A549 (cell line): ENCODE data around the gene RRP12. TPM values are rescaled to one million over a fixed set of nuclear protein-coding genes. Genes with fewer than 3 reads are reported as not detected.
"Not testable (repeated sequence)": the region's sequence is repeated elsewhere in the genome, so short reads cannot be mapped to it uniquely, and the experiment has no call there.

Experiments used
- ATAC-seq, 2 experiments: fragments of 200-7000 bp in 1 of 2; fragments of >200 bp in 1 of 2; cut with Nextera tagmentation in 1 of 2; cut with Tn5 transposase in 1 of 2; 3 replicates each; pipeline versions ENCODE4 v1.8.0 to v1.9.1; 2018 to 2020; ENCODE audit warnings: mild to moderate bottlenecking in 1 of 2, moderate library complexity in 1 of 2
- CTCF ChIA-PET: fragments of 300-600 bp; sonication (Branson Sonifier 250); formaldehyde crosslinking; extraction: SDS; loops from one replicate; lab custom pipeline; 2021; ENCODE audit warnings: antibody characterized with exemption, inconsistent platforms; lab: Yijun Ruan, JAX
- POLR2A ChIA-PET: fragments of 350-600 bp; formaldehyde crosslinking; extraction: SDS; loops from one replicate; lab custom pipeline; 2021; ENCODE audit warnings: antibody characterized with exemption, inconsistent platforms; lab: Yijun Ruan, JAX
- DNase-seq, 2 experiments: peaks; one replicate each; pipeline versions ENCODE4 v3.0.0 to v3.0.0-alpha.2; 2011 to 2016; ENCODE audit warnings: low read depth in 1 of 2, low spot score in 1 of 2
- FAIRE-seq: peaks from 2 replicates; lab custom pipeline; 2011; peaks lifted over from hg19 to GRCh38; lab: Jason Lieb, UNC
- H3K27ac ChIP-seq, 2 experiments: fragments of >200 bp; sonication (Bioruptor Twin); formaldehyde crosslinking; 3 replicates each; pipeline ENCODE4 v1.5.1; 2016 to 2017
- H3K4me1 ChIP-seq: fragments of >200 bp; sonication (Bioruptor Twin); formaldehyde crosslinking; 3 replicates; pipeline ENCODE4 v1.6.1; 2016
- H3K4me2 ChIP-seq: fragments of >200 bp; sonication (Bioruptor Twin); formaldehyde crosslinking; 3 replicates; pipeline ENCODE4 v1.6.1; 2016
- H3K4me3 ChIP-seq: fragments of >200 bp; sonication (Bioruptor Twin); formaldehyde crosslinking; 3 replicates; pipeline ENCODE4 v1.5.1; 2016
- H3K9me3 ChIP-seq: fragments of >200 bp; sonication (Bioruptor Twin); formaldehyde crosslinking; 3 replicates; pipeline ENCODE4 v1.6.1; 2016
- BCL3 ChIP-seq: fragments of >200 bp; sonication (Bioruptor Twin); formaldehyde crosslinking; IDR thresholded peaks from 3 replicates; pipeline ENCODE4 v1.6.1; 2016
- CBX2 ChIP-seq: fragments of 200-600 bp; sonication (generic); IDR thresholded peaks from 2 replicates; pipeline ENCODE4 v1.6.1; 2016; ENCODE audit warnings: low read depth, mild to moderate bottlenecking, borderline replicate concordance
- CBX8 ChIP-seq: fragments of 200-600 bp; sonication (generic); IDR thresholded peaks from 2 replicates; pipeline ENCODE4 v1.6.1; 2016
- CHD2 ChIP-seq: fragments of 150-350 bp; IDR thresholded peaks from 2 replicates; pipeline ENCODE4 v1.6.1; 2014; ENCODE audit warnings: low read length; ENCODE audit not compliant: partially characterized antibody
- CHD4 ChIP-seq: fragments of 200-600 bp; sonication (generic); IDR thresholded peaks from 2 replicates; pipeline ENCODE4 v1.6.1; 2016; ENCODE audit warnings: antibody characterized with exemption, mild to moderate bottlenecking, borderline replicate concordance
- CTCF ChIP-seq: fragments of >200 bp; sonication (Bioruptor Twin); formaldehyde crosslinking; IDR thresholded peaks from 3 replicates; pipeline ENCODE4 v1.5.1; 2016
- ELK1 ChIP-seq: fragments of 150-350 bp; IDR thresholded peaks from 2 replicates; pipeline ENCODE4 v1.6.1; 2014; ENCODE audit warnings: low read depth, mild to moderate bottlenecking, low read length
- ESRRA ChIP-seq: fragments of 150-350 bp; IDR thresholded peaks from 2 replicates; pipeline ENCODE4 v1.6.1; 2014; ENCODE audit warnings: mild to moderate bottlenecking, low read length, borderline replicate concordance
- FOSB ChIP-seq: fragments of 250-450 bp; sonication (Bioruptor Pico); IDR thresholded peaks from 2 replicates; pipeline ENCODE4 v1.5.0; 2020; ENCODE audit warnings: mild to moderate bottlenecking, moderate library complexity
- FOSL2 ChIP-seq, 2 experiments: fragments of 450-650 bp in 1 of 2; fragments of >200 bp in 1 of 2; sonication (Bioruptor Twin) in 1 of 2; formaldehyde crosslinking; IDR thresholded peaks; 2 replicates each; pipeline versions ENCODE4 v1.5.0 to v1.6.1; 2016 to 2020; ENCODE audit warnings: mild to moderate bottlenecking in 1 of 2, moderate library complexity in 1 of 2
- HES2 ChIP-seq: fragments of >200 bp; sonication (Bioruptor Twin); formaldehyde crosslinking; IDR thresholded peaks from 2 replicates; pipeline ENCODE4 v1.6.1; 2016
- HEYL ChIP-seq: fragments of 250-450 bp; sonication (Bioruptor Pico); IDR thresholded peaks from 2 replicates; pipeline ENCODE4 v1.8.0; 2021; ENCODE audit warnings: mild to moderate bottlenecking, moderate library complexity
- HOXA7 ChIP-seq: fragments of 250-450 bp; sonication (Bioruptor Pico); IDR thresholded peaks from 2 replicates; pipeline ENCODE4 v1.5.0; 2020; ENCODE audit warnings: mild to moderate bottlenecking, moderate library complexity
- JUN ChIP-seq, 2 experiments: fragments of >200 bp; sonication (Bioruptor Twin); formaldehyde crosslinking; IDR thresholded peaks; 2 replicates in 1 of 2; 3 replicates in 1 of 2; pipeline ENCODE4 v1.6.1; 2016 to 2017
- JUNB ChIP-seq: fragments of >200 bp; sonication (Bioruptor Twin); formaldehyde crosslinking; IDR thresholded peaks from 2 replicates; pipeline ENCODE4 v1.6.1; 2016
- KDM1A ChIP-seq: fragments of 200-600 bp; sonication (generic); IDR thresholded peaks from 2 replicates; pipeline ENCODE4 v1.6.1; 2016; ENCODE audit warnings: low read depth, mild to moderate bottlenecking
- MAFK ChIP-seq: fragments of 450-650 bp; IDR thresholded peaks from 2 replicates; pipeline ENCODE4 v1.6.1; 2014; ENCODE audit not compliant: partially characterized antibody
- MAZ ChIP-seq: fragments of 150-350 bp; IDR thresholded peaks from 2 replicates; pipeline ENCODE4 v1.6.1; 2014; ENCODE audit warnings: antibody characterized with exemption, low read depth, low read length, borderline replicate concordance
- NPAS2 ChIP-seq: fragments of 250-450 bp; sonication (Bioruptor Pico); IDR thresholded peaks from 2 replicates; pipeline ENCODE4 v1.8.0; 2022; ENCODE audit warnings: mild to moderate bottlenecking, moderate library complexity, borderline replicate concordance
- NR3C1 ChIP-seq: fragments of >200 bp; sonication (Bioruptor Twin); formaldehyde crosslinking; IDR thresholded peaks from 3 replicates; pipeline ENCODE4 v1.6.1; 2017
- POLR2AphosphoS2 ChIP-seq: conservative IDR thresholded peaks from 2 replicates; pipeline ENCODE4 v1.6.1; 2012; ENCODE audit warnings: low read length, improper control_type of control experiment, inconsistent platforms
- RARB ChIP-seq: fragments of 250-450 bp; sonication (Bioruptor Pico); IDR thresholded peaks from 2 replicates; pipeline ENCODE4 v1.8.0; 2021; ENCODE audit warnings: mild to moderate bottlenecking, moderate library complexity
- RFX5 ChIP-seq: fragments of 450-650 bp; IDR thresholded peaks from 2 replicates; pipeline ENCODE4 v1.7.1; 2014; ENCODE audit warnings: antibody characterized with exemption, mild to moderate bottlenecking, moderate library complexity
- RNF2 ChIP-seq: fragments of 200-600 bp; sonication (generic); IDR thresholded peaks from 2 replicates; pipeline ENCODE4 v1.6.1; 2016; ENCODE audit warnings: low read depth, mild to moderate bottlenecking, antibody characterized with exemption, moderate library complexity, borderline replicate concordance
- SMC3 ChIP-seq: fragments of >200 bp; sonication (Bioruptor Twin); formaldehyde crosslinking; IDR thresholded peaks from 3 replicates; pipeline ENCODE4 v1.6.1; 2018; ENCODE audit warnings: inconsistent platforms
- TFCP2L1 ChIP-seq: fragments of 250-450 bp; sonication (Bioruptor Pico); IDR thresholded peaks from 2 replicates; pipeline ENCODE4 v1.5.0; 2021; ENCODE audit warnings: mild to moderate bottlenecking
- TP53 ChIP-seq: fragments of 250-450 bp; sonication (Bioruptor Pico); IDR thresholded peaks from 2 replicates; pipeline ENCODE4 v1.5.0; 2021; ENCODE audit warnings: mild to moderate bottlenecking, moderate library complexity
- ZC3H11A ChIP-seq: fragments of 450-650 bp; IDR thresholded peaks from 2 replicates; pipeline ENCODE4 v1.6.1; 2014; ENCODE audit warnings: antibody characterized with exemption, mild to moderate bottlenecking
- ZNF302 ChIP-seq: fragments of 250-450 bp; sonication (Bioruptor Pico); IDR thresholded peaks from 2 replicates; pipeline ENCODE4 v1.9.0; 2021; ENCODE audit warnings: inconsistent platforms, mild to moderate bottlenecking, moderate library complexity
- ZSCAN20 ChIP-seq: fragments of 250-450 bp; sonication (Bioruptor Pico); IDR thresholded peaks from 2 replicates; pipeline ENCODE4 v1.8.0; 2022; ENCODE audit warnings: mild to moderate bottlenecking, moderate library complexity
- WGBS: methylation state at CpG from one replicate; pipeline ENCODE4 v1.1.6; 2017; ENCODE audit errors: missing lambda C conversion rate; 5-methylcytosine and 5-hydroxymethylcytosine counted together
- polyA plus RNA-seq, 4 experiments: library from polyadenylated mRNA; depleted of rRNA in 3 of 4; stranded (reverse); fragments of >200 nt; fragmentation: RNase III in 1 of 4; extraction: RNeasy Plus Mini Kit Qiagen cat#74134 plus additional on column Dnase treatment in 1 of 4; gene quantifications; 2 replicates in 3 of 4; 3 replicates in 1 of 4; pipeline ENCODE4 v1.2.3, GENCODE V29; 2011 to 2017

Gene RRP12
- polyA plus RNA-seq, 2 of the 4 experiments (the other 2 are of a cell fraction) = 37.9 to 40.8 TPM

- CTCF ChIA-PET = interaction anchor here (0.6 to 1.8 kb wide), 5 partner anchors 16 to 520 kb away, joined by 3 to 6 read pairs (median 3); partner anchors contain the start of gene FRAT2
- FAIRE-seq (no peak), DNase-seq (no peak), ATAC-seq (no peak)
- WGBS = 90% methylated on average over 12 of the region's 12 CpGs
- Histone ChIP-seq H3K4me3 (no peak overlapping the region), H3K4me1 (no peaks in the 10 kb centered on the region), H3K9me3 (no peaks in the 10 kb centered on the region), H3K4me2 (no peak overlapping the region), H3K27ac (no peak overlapping the region)
- TF ChIP-seq RNF2 (no peak), NR3C1 (no peak), TP53 (CRISPR knock-in tag) (no peak), CBX2 (no peak), HES2 (no peak), ZSCAN20 (CRISPR knock-in tag) (no peak), JUNB (no peak), CTCF (no peak), FOSB (no peak), HOXA7 (no peak), TFCP2L1 (CRISPR knock-in tag) (no peak), ESRRA (no peak), CHD4 (no peak)
- POLR2A ChIA-PET = no interaction called here
Observed at GRCh38 chr10:97349752-97350513, 51.2 kb downstream of the RRP12 start.

- 95% methylated on average over 4 of the region's 4 CpGs for WGBS
- no peak for TF ChIP-seq MAFK
- no peak for TF ChIP-seq TFCP2L1 (CRISPR knock-in tag)
- no peak for TF ChIP-seq CBX8
- no peak for TF ChIP-seq RARB (CRISPR knock-in tag)
- no peak for TF ChIP-seq KDM1A
- TF ChIP-seq ZNF302 (CRISPR knock-in tag) = no peak
- no peak for TF ChIP-seq JUNB
- TF ChIP-seq RFX5 = no peak
- no peak for TF ChIP-seq NPAS2 (CRISPR knock-in tag)
- TF ChIP-seq ELK1 = no peak
- TF ChIP-seq ZC3H11A = no peak
- no peak for TF ChIP-seq JUN (IDR thresholded peaks at IDR 0.05)
- no peak for TF ChIP-seq BCL3
- no peak for TF ChIP-seq HEYL
- no peak for TF ChIP-seq FOSL2 (IDR thresholded peaks at IDR 0.05)
- no peak for TF ChIP-seq FOSL2 (CRISPR knock-in tag; IDR thresholded peaks at IDR 0.05)
- no peak for TF ChIP-seq ESRRA
- TF ChIP-seq SMC3 = no peak
- no peak for TF ChIP-seq MAZ
- no peak for TF ChIP-seq POLR2AphosphoS2
- TF ChIP-seq CHD2 = no peak
- POLR2A ChIA-PET = no interaction called here
- DNase-seq = no peak
- CTCF ChIA-PET = interaction anchor here (2.2 to 2.7 kb wide), 2 partner anchors 9 to 69 kb away, joined by 6 to 10 read pairs; no protein-coding TSS in a partner anchor
- H3K27ac ChIP-seq = no peak overlapping the region
- H3K4me2 ChIP-seq = no peak overlapping the region
- no peaks in the 10 kb centered on the region for H3K4me1 ChIP-seq
- no peak for FAIRE-seq
- H3K4me3 ChIP-seq = no peak overlapping the region
- no peak for ATAC-seq
- no peaks in the 10 kb centered on the region for H3K9me3 ChIP-seq
Observed at GRCh38 chr10:97347317-97347716, 53.8 kb downstream of the RRP12 start.

- H3K4me2 ChIP-seq, H3K4me3 ChIP-seq, DNase-seq, ATAC-seq, H3K4me1 ChIP-seq, POLR2A ChIA-PET, H3K27ac ChIP-seq, H3K9me3 ChIP-seq, FAIRE-seq: not testable (repeated sequence)
- CTCF ChIA-PET = interaction anchor here (1.2 to 1.8 kb wide), 4 partner anchors 12 to 133 kb away, joined by 3 to 8 read pairs (median 3); partner anchors contain the start of gene FRAT1
- WGBS = 86% methylated on average over 6 of the region's 6 CpGs
Observed at GRCh38 chr10:97343664-97344063, 57.5 kb downstream of the RRP12 start.
